IPS-NIHi11 (cell line): Measurements from ENCODE around the gene NCKAP5.
A peak's percentile ranks its signal among the peaks of the same experiment; 100 is the strongest.

Experiments
- DNase-seq: peaks from one replicate; pipeline ENCODE4 v3.0.0; 2012; ENCODE audit warnings: mixed read lengths, low spot score

The NCKAP5 gene

DNA sequence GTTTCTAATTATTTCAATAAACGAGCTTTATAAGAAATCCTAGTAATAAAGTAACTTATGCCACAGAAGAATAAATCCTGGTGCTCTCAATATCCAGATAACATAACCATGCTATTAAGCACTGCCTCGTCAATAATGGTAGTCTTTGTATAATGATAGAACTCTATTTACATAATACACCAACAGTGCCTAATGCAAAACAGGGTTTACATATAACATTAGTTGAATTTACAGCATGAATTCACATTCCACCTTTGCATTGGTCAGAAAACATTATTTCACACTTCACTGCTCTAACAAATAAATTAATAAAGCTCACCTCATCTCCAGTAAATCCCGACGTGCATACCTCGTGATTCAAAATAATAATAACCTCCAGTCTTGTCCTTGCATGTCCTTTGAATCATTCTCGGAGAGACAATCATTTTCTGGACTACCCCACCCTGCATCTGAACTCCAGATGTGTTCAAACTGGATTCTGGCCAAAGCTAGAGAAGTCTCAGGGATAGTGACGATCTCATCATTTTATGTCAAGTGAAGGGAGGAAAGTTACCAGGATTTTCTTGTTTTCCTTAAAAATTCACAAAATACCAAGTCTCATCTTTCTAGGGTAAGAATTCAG, 189.2 kb downstream of the NCKAP5 start:
- DNase-seq: no peak

DNA sequence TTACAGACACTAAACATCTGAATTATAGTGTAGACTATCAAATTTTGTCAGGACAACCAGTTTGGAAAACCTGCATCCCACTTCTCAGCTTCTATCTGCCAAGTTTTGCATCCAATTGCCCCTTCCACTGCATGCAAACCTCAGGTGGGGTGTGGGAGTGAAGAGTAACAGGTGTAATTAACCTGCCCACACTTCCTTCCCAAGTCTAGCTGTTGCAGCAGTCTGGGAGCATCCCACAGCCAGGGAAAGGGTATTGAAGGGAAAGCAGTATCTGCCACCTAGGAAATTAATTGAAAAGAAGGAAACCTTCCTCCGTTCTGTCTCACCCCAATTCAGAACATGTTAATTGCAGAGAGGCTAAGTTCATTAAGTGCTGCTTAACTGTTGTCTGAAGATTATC, 189.9 kb downstream of the NCKAP5 start:
- no peak for DNase-seq

DNA sequence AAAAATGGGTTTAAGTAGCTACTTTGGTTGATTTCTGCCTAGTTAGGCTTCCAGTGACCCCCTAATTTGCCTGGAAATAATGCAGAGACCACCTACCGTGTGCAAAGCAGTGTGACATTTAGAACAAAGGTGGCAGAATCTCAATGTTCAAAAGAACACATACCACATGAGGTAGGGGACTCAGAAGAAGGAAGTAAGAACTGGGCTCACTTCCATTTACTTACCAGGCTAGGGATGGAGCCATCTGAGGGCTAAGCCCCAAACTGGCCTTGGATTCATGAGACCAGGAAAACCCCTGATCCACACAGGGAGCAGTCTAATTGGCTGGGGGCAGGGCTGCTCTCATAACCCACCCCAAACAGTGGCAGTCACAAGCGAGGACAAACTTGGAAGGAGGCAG, 190.7 kb downstream of the NCKAP5 start:
- peak; percentile 18 for DNase-seq

DNA sequence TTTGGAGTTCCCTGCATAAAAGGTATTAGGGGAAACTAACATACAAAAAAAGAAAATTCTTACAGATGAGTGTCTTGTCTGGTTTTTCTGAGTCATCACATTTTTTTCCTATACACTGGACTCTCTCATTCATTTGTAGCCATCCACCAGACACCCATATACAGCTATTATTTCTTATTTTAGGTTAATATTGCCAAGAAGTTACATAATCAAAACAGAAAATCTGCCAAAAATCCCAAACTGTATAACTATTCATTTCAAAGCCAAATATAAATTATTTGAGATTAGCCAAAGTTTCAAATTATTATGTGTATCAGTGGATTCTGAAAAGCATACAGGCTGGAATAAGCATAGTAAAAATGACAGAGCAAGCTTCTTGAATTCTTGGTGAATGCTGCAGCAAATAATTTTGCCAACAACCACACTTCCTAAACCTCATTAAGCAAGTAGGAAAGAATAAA, 191.2 kb downstream of the NCKAP5 start:
- no peak for DNase-seq

DNA sequence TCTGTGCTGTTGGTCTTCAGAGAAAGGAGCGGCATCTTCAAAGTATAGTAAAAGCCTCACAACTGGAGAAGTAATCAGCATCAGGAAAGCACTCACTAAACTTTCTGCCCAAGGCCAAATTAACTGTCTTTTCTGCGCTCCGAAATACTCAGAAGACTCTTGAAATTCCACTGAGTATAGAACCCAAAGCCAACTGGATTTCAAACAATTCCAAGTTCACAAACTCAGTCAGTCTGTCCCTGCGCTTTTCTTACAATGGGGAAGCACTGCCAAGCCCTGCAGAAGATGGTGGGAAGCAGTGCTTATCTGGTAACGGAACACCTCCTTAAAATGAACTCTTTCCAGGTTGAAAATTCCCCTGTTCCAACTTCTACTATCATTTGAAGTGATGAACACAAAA, 193.5 kb downstream of the NCKAP5 start:
- no peak for DNase-seq

DNA sequence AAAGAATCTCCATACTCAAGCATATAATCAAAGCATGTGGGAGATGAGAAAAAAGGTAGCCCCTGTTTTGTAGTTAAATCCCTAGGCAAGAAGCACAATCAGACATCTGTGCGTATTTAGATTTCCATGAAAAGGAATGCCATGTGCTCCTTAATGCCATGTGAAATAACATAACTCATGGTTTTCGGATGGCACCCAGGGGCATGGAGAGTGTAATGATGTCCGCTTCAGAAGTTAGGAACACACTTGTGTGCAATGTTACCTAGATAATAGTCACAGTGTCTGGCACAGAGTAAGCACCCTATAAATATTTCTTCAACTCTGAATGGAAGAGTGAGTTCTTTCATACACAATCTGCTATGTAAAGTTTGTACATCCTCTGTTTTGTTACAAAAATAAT, 197.0 kb downstream of the NCKAP5 start:
- DNase-seq: no peak

DNA sequence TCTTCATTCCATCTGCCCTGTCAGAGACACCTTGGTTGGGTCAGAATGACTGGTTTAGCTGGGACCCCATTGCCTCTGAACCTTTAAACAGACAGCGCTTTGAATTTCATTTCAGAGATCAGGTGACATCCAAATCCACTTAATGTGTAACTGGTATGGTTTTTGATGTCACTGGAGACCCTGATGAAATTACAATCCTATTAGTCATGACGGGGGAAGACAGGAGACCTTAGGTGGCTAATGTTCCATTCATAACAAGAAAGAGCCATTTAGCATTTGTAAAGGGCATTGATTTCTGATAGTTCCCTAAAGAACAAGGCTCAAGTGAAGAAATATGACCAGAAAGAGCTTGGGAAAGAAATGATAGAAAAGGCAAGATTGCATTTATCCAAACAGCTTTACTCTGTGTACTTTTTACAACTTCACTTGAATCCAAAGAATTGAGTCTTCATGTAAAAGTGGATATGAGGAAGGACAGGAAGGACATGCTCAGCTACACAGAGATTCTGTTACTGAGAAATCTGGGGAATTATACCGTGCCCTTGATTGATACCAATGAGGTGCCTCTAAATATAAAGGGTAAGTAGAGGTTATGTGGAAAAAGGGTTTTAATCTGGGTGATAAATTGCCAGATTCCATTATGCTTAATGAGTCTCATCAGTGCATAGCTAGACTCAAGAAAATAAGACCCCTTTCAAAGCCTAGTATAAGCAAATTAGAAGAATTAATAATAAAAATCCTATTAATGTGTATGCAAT, 198.2 kb downstream of the NCKAP5 start:
- DNase-seq: no peak

DNA sequence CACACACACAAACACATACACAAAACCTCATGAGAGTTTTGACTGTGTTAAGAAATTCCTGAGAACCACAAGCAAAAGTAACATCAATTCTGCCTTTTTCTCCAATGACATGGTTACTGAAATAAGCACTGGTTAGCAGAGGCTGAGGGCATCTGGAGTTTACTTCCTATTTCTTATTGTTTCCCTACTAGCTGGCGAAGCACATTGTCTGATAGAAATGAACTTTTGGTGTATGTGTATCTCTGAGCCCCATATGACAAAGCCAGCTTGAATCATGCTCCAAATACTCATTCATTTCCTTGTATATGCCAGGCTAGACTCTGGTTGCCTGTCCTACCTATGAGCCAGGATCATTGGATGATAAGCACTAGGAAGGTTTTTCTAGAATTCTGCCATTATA, 203.1 kb downstream of the NCKAP5 start:
- DNase-seq: no peak

DNA sequence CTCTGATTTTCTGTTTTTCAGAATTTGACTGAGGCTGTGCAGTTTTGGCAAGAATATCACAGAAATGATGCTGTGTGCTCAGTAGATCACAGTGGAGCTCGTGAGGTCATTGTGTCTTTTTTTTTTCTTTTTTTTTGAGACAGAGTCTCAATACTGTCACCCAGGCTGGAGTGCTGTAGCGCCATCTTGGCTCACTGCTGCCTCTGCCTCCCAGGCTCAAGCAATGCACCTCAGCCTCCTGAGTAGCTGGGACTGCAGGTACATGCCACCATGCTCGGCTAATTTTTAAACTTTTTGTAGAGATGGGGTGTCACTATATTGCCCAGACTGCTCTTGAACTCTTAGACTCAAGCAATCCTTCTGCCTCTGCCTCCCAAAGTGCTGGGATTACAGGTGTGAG, 203.6 kb downstream of the NCKAP5 start:
- no peak for DNase-seq

DNA sequence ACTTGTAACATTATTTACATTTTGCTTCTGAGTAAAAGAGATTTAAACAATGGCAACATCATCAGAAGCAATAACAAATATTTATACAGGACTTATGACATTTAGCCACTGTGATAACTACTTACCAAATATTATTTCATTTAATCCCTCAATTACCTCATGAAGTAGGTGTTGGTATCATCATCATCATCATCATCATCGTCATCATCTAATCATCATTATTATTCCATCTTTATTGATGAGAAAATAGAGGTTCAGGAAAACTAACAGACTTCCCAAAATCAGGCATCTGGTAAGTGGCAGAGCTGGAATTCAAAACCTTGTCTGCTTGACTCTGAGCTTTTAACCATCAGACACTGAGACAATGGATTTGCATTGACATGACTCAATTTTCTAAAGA, 204.4 kb downstream of the NCKAP5 start:
- no peak for DNase-seq

DNA sequence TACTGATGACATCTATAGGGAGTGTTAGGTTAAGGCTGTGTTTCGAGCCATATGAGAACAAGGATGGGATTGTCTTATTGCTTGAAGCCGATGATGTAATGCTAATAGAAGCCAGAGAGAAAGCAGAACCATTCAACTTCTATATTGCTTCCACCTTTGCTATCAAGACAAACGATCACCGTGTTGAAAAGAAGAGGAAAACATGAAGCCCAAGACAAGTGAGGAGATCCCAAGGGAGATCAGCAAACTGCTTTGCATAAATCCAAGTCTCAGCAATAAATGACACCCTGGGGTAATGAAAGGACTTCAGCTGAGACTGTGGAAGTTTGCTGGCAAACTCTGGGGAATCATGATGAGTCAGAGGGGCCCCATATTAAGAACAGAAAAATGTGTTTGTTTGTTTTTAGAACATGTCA, 206.2 kb downstream of the NCKAP5 start:
- DNase-seq: no peak

DNA sequence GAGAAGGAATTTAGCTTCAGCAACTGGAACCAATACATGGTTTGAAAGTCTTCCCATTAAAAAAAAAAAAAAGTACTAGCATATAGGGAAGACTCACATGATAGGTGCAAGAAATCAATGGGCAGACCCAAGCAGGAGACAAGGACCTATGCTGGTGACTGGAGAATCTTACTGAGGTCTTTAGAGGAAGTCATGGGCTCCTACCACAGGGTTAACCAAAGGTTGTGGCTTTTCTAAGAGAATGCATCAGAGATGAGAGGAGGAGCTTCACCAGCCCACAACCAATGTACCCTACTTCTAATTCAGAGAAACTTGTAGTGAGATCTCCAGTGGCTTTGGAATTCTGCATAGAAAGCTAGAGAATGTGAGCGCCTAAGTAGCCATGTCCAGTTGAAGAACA, 207.4 kb downstream of the NCKAP5 start:
- DNase-seq: no peak

DNA sequence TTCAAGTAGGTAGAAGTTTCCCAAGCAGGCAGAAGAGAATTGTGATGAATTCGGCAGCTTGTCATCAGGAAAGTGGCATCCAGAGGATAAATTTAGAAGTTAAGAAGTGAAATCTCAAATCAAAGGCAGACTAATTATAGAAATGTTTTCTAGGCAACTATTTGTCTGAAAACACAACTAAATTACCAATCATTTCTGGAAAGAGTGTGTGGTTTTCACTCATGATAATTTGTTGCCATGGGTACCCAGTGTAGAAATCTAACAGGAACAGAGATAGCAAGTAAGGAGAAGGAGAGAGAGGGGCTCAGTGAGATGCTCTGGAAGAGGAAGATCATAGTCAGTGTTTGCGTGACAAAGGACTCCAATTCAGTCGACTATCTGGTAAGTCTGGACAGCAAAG, 208.1 kb downstream of the NCKAP5 start:
- no peak for DNase-seq

DNA sequence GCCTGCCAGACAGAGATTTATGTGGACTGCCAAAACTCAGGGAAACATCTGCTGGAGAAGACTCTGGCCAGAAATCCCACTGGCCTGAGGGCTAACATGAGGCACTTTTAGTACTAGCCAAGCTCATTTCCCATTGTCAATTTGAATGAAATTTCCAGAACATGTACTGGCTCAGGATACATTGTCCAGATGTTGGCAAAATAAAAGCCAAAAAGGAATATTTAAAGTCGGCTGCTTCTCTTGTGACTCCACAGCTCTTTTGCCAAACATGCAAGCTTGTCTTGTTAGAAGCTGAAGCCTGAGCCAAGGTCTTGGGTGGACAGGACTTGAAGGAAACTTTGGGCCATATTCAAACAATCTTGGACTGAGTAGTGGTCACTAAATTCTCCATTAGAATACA, 215.5 kb downstream of the NCKAP5 start:
- no peak for DNase-seq

DNA sequence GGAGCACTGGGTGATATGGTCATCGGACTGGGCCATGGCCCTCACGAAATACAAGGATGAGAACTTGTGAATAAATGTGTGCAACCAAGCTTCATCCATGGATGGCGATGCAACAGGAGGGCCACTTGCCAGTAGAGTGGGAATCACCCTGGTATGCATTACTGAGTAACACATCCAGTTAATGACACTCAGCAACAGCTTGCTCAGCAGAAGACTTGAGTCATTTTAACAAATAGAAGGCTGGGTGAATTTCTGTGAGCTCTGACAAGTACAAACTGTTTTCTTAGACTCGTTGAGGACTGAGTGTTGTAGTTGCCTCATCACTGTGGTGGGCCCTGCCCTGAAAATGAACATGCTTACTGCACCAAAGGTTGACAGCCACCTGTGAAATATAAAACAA, 221.6 kb downstream of the NCKAP5 start:
- no peak for DNase-seq

DNA sequence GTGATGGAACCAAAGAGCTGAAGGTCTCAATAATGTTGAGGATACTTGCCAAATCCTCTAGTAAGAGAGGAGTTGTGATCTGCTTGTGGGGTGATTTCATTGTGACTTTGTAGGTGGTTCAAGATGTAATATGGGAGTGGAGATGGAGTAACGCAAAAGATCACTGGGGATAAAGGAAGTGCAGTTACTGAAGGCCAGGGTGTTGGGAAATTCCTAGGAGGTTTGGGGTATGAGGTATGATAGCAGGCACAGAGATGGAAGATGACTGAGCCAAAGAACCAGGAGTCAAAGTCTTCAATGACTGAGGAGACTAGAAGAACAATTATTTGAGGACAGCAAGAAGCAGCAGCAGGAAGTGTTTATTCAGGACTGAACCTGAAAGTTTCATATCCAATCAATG, 222.6 kb downstream of the NCKAP5 start:
- DNase-seq: no peak

DNA sequence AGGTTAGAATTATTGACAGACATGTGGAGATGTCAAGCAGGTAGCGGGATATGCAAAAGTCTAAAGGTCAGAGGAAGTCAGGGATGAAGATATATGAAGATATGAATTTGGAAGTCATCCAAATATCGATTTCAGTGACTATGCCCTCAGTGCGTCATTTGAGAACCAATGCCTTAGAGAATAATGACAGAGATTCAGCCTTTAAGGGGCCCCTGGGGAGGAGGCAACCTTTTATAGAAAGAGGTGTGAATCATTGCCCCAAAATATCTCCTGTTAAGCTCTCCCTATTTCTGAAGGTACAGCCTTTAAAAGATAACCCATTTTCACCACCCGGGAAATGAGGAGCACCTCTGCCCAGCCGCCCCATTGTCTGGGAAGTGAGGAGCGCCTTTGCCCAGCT, 223.4 kb downstream of the NCKAP5 start:
- DNase-seq: no peak

DNA sequence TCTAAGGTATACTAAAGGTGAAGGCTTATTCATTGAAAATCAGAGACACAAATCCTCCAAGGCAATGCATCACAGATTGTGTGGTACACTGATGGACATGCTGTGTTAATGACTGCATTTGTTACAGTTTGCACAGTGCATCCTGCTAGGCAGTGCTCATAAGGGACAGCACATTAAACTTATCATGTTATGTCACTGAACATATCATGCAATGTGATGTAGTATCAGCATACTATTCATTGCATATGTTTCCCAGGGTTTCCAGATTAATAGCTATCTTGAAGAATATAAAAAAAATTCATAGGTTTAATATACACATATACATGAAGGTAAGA, 225.3 kb downstream of the NCKAP5 start:
- DNase-seq: no peak

DNA sequence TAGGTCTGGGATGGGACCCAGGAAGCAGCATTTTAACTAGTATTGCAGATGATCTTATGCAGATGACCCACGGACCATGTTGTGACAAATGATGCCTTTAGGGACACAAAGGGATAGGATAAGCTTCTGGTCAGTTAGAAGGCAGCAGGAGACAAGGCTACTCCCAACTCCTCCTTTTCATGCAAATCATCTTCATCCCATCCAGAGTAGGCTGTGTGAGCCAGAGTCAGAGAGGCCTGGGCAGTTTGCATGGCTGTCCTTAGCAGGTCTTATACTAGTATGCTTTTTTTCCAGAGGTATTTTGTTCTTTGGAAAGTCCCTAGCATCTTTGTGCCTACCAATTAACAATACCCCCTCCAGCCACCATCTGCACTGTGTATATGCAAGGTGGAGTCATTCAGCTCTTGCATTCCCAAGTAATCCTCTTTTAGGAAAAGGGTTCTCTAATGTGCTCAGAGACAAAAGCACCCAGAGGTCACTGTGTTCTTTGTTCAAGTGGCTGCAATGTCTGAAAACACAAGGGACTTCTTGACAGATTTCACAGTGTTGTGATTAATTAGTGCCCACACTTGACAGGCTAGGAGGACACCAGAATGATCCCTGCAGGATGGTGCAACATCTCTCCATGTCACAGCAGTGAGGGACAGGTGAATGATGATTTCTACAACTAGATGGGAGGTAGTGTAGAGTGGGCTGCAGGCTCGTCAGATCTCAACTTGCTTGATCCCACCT, 225.8 kb downstream of the NCKAP5 start:
- no peak for DNase-seq

DNA sequence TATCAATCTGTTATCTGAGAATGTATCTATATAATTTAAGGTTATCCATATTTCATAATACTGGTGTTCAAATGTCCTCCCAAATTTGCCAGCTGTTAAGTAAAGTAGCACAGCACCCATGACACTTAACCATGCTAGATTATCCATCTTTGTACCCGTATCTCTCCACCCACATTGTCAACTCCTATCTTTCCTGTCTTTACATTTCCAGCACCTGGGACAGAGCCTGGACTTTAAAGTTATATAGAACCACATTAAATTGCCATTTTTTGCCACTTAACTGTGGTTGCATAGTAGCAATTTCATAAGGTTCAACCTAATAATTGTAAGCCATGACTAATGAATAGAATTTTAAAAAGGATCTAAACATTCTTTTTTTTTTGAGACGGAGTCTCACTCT, 226.7 kb downstream of the NCKAP5 start:
- DNase-seq: no peak

DNA sequence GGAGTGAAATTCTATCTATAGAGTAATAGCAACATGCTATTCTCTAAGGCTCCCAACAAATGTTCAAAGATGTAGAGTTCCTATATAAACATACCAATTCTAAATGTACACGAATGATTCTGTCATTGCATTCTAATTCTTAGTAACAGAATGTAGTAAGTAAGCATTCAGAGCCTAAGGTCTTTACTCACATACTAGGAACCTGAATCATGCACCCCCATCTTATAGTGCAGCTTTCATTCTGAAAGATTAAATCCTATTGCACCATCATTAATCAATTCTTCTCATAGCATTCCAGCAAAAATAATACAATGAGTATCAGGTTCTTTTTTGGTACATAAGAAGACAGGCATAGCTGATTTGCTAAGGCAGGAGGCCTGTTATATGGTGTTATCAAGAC, 230.0 kb downstream of the NCKAP5 start:
- no peak for DNase-seq

DNA sequence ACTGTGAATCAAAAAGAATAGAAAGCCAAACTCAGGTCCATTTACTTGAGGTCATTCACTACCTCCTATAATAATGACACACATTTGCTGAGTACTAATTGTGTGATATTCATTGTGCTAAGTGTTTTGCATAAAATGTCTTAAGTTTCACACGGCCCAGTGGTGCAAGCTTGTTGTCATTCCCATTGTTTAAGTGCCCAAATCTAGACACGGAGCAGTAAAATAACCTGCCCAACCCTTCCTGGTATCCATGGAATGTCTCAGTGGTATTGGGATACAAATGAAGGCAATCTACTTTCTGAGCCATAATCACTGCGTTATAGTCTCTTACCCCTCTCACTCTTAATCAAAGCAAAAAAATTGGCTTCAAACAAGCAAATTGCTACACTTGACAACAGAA, 233.3 kb downstream of the NCKAP5 start:
- DNase-seq: no peak

DNA sequence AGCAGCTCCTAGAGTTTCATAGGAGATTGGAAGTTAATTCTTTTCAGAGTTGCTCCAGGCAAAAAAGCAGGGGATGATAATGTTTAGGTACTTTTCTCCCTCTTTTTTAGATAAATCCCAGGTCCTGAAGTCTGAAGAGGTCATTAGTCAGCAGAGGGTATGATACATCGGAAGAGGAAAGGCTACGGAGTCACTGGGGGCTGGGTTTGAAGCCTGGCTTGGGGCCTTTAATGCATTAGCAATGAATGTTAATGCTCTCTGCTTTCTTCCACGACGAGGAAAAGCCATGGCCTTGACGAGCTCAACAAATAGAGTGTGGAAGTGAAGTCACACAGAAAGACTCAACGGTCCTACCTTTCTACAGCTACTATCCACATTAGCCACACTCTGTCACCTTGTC, 235.1 kb downstream of the NCKAP5 start:
- DNase-seq: no peak
